SK-N-DZ (cell line): ENCODE data around the gene PLA2G2A.
A peak's percentile ranks its signal among the peaks of the same experiment; 100 is the strongest.

Experiments
- DNase-seq: peaks from one replicate; pipeline ENCODE4 v3.0.0-alpha.2; 2015; ENCODE audit warnings: low spot score

Gene PLA2G2A

DNA sequence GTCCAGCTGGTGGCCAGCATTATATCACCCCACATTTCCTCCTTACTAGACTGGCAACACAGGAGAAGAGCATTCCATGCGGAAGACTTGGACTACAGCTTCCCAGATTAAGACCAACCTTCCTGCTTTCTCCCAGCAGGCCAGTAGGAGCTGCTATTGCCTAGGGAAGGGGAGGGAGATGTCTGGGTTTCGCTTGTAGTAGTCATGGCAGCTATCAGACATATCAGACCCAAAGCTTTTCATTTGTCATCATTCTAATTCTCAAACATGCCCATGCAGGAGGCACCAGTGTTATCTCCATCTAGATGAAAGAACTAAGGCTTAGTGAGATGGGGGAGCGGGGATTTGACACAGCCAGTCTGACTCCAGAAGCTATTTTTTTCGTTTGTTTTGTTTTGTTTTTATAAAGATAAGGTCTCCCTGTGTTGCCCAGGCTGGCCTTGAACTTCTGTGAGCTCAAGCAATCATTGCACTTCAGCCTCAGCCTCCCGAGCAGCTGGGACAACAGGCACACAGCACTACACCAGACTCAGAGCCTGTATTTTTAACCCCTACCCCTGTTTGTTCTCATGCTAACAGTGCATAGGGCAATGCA lies 4.5 kb downstream of the PLA2G2A start:
- peak; percentile 35 for DNase-seq

DNA sequence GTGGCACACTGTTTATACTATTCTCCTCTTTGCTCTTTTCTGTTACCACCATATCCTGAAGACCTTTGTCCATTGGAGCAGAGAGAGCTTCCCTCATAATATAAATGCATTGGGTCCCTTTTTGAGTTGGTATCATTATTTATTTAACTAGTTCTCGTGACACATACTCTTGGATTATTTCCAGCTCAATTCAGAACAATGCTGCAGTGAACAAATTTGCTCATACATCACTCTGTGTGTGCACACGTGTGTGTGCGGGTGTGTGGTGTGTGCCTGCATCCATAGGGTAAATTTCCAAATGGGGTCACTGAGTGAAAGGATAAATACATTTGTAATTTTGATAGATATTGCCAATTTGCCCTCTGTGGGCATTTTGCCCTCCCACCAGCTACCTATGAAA lies 5.8 kb downstream of the PLA2G2A start:
- no peak for DNase-seq

DNA sequence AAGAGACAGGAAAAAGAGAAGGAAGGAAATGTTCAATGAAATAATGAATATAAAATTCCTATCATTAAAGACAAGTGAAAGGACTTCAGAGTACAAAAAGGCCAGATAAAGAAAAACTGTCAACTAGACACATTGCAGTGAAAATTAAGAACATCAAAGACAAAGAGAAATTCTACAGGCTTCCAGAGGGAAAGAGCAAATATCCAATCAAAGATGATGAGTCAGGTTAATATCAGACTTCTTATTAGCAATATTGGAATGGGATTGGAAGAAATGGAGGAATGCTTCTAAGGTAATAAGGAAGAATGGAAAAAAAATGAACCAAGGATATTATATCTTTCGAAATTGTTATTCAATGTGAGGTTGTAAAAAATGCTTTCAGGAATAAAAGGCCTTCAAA lies 7.8 kb downstream of the PLA2G2A start:
- DNase-seq = no peak

DNA sequence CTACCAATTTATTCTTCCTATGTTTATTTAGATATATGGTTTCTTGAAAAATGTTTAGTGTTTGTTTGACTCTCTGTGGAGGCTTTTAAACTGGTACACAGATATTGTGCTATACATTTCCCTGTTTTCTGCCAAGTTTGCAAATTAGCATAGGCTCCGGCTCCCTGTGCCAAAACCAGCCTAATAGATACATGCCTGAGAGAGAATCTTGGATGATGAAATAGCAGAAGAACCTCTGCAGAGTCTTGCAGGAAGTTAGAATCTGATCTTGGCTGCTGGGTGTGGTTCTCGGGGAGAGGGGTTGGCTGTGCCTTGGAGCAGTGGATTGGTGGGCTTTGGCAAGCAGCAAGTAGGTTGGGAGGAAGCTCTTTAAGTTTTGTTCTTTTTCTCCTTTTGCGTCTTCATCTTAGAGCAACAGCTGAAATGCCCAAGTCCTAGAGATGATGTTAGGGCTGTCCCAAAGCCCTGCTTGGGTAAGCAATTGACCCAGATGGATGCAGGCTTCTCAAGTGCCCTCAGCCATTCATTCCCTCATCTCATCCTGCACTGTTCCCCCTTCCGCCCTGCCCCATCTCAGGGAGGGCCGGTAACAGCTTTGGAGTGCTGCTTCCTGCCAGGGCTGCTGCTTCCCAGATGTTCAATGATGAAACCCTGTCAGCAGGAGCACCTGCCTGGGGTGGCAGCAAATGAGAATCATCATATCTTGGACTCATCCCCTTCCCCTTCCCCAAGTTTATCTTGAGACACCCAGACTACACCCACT lies 9.3 kb downstream of the PLA2G2A start:
- no peak for DNase-seq

DNA sequence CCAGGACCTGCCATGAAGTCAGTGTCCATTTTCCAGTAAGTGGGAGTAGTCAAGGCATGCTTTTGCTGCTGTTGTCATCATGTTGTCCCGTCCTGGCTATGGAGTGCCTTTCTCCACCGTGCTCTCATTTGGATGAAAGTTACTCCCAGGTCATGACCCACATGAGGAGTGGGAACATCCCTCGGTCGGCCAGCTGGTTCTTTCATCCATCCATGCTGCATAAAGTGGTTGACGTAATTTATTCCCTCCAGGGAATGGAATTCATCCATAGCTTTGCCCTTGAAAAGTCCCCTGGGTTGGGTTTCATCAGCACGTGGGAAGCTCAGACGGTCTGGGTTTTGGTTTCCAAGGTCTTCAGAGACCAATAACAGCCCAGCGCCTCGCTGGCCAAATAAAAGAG lies 11.6 kb downstream of the PLA2G2A start:
- DNase-seq = no peak

DNA sequence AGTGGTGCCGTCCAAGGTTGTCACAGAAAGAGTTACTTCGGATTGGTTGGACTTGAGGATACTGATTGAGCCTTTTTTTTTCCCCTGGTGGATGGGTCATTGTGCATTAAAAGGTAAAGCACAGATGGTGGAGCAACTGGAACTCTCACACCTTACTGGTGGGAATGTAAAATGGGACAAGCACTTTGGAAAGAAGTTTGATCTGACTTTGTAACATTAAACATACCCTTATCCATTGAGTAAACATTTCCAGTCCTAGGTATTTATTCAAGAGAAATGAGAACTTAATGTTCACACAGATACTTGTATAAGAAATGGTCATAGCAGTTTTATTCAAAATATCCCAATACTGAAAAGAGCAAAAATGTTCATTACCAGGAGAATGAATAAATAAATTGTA lies 14.9 kb downstream of the PLA2G2A start:
- no peak for DNase-seq

DNA sequence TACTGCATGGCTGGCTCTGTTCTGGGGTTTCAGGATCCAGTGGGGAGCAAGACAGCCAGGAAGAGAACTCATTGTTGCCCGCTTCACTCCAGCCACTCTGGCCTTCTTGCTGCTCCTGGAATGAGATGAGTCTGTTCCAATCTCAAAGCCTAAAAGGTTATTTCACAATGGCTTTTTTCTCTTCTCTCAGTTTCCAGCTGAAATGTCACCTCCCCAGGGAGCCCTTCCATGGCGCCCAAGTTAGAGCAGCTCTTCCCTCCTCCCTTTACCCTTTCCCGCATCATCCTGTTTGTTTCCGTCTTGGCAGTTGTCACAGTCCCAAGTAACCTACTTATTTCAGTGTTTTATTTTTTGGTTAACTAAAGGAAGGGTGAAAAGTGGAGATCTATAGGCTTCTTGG lies 15.8 kb downstream of the PLA2G2A start:
- no peak for DNase-seq

DNA sequence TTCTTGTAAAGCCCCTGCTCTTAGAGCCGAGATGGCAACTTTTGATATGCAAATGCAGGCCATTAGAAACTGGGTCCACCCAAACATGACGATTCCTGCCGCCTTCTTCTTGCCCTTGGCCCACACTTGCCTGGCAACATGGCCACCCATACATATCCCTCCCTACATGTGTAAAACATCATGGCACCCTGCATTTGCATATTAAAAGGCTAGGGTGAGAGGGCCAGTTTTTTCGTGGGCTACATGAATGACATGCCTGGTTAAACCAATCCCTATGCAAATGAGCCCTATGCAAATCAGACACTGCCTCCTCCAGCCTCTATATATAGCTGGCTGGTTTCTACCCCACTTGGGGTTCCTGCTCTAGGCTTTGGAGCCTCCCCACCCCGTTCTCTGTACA lies 18.8 kb downstream of the PLA2G2A start:
- no peak for DNase-seq

DNA sequence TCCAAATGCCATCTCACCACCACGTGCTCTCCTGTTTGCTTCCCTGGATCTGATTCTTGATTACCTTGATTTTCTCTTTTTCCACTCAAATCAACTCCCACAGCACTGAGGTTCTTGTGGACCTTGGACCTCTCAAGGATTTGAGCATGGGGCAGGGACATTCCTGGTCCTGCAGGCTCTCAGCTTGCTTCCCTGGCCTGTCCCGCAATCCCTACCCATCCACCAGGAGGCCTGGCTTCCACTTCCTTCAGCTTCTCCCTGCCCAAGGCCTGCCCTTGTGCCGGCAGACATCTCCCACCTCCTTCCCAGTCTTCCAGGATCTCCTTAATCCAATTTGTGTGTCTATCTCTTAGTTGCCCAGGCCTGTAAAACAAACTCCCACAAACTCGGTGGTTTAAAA lies 21.6 kb downstream of the PLA2G2A start:
- DNase-seq = no peak

DNA sequence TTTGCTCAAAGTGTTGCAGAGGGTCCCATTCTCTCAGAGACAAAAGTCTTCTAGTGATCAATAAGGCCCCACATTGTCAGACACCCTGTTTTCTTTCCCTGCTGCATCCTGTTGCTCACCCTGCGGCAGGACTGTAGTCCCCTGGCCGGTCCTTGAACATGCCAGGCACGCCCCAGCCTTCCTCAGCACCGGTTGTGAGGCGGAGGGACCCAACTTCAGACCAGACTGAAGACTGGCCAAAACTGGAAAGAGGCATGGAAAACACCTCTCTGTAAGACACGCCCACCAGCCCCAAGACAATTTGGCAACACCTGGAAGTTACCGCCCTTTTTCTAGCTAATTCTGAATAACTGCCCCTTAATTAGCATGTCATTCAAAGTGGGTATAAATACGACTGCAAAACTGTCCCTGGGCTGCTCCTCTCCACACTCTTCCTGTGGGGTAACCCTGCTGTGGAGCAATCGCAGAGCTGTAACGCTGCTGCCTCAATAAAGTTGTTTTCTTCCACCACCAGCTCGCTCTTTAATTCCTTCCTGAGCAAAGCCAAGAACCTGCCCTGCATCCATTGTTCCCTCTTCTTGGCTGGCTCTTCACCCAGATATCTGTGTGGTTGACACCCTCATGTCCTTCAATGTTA lies 23.8 kb downstream of the PLA2G2A start:
- no peak for DNase-seq

DNA sequence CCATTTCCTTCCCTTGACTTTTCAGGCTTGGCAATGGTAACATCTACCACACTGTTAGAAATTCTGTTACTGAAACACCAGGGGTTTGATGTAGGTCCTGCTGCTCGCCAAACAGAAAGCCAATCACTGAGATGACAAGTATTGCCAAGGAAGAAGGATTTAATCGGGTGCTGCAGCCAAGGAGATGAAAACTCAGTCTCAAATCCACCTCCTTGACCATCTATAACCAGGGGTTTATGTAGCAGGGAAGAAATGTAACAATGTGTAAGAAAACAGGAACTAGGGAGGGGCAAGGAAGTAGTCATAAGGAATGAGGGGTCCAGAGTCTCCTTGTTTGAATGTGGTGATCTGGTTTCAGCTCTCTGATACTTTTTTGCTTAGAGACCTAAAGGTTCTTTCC lies 25.4 kb downstream of the PLA2G2A start:
- no peak for DNase-seq

DNA sequence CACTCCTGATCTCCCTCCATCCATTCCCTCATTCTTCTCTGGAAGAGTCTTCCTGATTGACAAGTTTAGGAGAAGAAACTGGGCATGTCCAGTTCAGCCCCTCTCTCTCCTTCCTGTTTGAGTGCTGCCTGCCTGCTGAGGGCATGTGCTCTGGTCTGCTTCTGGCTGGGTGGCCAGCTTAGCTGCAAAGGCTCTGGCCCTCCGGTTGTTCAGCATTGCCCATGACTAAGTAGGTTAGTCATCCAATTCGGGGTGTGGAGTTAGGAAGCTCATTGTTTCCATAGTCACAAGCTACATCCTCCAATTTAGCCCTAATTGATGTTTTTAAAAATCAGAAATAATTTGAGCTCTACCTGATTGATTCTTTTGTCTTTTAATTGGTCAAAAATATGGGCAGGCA lies 30.4 kb downstream of the PLA2G2A start:
- DNase-seq = no peak

DNA sequence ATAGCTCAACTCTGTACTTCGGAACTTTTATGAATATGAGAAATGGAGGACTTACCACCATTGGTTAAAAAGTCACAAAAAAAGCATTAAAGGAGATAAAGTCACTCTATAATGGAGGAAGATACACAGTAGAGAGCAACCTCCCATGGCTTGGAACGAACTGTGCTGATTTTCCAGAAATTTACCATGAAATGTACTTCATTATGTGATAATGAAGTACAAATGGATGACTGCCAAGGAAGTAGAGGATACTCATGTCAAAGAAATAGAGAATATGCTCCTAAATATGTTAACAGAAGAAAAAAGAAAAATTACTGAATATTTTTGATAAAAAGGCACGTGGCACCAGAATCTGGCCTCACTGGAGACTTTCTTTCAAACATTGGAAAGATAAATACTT lies 32.4 kb downstream of the PLA2G2A start:
- no peak for DNase-seq

DNA sequence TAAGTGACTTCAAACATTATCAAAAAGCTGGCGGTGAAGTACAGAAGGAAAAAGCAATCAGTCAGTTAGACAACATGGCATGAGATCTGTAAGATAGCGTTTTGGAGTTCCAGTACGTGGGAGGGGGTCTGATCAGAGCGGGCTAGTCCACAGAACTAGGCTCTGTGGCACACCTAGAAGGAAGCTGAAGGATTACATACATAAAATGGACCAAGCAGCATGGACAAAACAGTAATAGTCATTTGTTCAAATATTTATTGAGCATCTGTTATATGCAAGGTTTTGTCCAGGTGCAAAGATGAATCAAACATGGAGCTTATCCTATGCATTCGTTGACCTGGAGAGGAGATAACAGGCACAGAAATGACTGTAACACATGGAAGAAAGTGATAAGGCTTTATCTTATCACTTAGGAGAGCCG lies 33.1 kb downstream of the PLA2G2A start:
- DNase-seq = no peak

DNA sequence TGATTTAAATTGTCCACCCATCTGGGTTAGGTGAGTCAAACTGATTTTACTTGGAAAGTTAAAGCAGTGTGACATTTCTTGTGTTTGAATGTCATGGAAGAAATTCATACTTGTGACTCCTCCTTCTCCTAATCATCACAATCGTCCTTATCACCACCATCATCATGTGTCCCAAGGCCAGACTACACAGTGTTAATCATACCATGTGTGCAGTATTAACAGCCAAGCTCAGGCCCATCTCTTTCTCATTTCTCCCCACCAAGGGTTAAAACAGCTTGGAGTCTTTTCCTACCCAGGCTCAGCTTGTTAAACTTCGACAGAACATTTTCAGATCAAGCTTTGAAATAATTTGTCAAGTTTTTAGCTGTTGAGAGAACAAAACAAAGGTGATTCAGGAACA lies 33.5 kb downstream of the PLA2G2A start:
- DNase-seq = no peak

DNA sequence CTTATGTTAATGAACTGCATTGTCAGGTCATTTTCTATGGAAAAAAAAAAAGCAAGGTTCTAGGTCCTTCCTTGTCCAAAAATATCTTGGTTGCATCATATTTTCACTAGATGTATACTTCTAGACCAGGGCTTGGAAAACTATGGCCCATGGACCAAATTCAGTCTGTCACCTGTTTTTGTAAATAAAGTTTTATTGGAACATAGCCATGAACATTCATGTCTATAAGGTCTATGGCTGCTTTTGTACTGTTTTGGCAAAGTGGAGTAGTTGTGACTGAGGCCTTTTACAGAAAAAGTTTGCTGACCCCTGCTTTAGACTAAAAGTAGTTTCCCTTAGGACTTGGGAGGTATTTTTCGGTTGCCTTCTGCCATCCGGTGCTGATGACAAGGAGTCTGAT lies 36.8 kb downstream of the PLA2G2A start:
- no peak for DNase-seq

DNA sequence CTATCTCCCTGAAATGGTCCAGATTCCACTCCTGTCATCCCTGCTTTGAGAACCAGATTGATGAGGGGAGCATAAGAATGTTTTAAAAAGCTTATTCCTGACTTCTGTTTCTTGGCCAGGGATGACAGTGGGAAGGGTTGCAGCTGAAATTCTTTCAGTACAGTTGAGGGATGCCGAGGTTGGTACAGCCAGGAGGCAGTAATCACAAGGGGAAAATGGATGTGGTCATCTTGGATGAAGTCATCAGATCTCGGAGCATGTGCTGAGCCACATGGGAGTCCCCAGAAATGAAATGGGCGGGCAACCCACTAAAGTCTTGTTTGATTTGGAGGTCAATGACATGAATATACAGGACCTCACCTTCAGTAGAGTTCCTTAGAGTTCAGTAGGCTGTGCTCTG lies 37.3 kb downstream of the PLA2G2A start:
- DNase-seq = no peak

DNA sequence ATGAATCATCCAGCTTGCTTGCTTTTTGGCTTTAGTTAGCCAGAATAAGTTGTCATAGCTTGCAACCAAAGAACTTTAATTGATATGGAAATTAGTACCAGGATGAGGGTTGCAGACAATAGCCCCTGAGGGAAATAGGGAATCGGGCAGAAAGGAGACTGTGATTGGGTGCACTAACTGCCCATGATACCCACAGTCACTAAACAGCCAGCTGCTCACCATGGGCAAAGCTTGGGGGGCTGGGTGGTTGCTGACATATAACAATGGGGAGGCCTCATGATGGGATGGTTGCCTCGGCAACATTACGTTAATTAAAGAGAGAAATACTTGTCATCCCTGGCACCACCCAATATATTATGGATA lies 38.2 kb downstream of the PLA2G2A start:
- DNase-seq = no peak

DNA sequence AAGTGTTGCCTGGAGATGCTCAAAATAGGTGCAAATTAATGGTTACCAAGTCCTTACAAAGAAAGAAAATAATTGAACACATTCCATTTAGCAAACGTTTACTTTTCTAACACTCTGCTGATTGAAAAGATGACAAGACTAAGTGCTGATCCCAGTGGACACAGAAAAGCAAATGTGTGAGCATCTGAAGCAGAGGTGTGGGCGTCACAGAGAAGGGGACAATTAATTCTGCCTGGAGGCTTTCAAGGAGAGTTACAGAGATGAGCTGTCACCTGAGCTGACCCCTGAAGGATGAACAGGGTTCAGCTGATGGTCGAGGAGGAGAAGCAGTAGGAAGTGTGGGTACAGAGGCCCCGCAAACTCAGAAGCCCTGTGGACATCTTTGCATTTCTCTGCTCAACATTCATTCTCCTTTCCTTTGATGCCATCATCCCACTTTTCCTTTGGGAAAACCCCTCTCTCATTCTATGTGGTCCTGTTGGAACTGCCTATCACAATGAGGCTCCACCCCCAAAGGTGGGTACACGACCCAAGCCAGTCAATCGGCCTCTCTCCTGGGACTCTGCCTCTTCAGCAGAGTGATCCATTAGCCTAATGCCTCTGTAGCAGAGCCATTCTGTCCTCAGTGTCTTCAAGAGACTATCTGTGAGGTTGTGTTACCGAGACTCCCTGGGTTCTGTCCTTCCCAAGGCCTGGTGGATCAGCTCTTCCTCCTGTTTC lies 38.8 kb downstream of the PLA2G2A start:
- DNase-seq = no peak

DNA sequence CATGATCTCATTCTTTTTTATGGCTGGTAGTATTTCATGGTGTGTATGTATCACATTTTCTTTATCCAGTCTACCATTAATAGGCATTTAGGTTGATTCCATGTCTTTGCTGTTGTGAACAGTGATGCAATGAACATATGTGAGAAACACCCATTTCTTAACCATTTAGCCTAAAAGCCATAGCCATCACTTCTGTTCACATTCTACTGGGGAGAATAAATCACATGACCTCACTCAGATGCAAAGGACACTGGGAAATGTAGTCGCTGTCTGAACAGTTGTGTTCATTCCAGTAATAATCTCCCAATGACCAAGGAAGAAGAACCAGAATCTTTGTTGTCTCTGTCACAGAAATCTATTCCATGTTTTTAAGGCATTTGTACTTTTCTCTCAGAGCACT lies 40.9 kb downstream of the PLA2G2A start:
- no peak for DNase-seq

DNA sequence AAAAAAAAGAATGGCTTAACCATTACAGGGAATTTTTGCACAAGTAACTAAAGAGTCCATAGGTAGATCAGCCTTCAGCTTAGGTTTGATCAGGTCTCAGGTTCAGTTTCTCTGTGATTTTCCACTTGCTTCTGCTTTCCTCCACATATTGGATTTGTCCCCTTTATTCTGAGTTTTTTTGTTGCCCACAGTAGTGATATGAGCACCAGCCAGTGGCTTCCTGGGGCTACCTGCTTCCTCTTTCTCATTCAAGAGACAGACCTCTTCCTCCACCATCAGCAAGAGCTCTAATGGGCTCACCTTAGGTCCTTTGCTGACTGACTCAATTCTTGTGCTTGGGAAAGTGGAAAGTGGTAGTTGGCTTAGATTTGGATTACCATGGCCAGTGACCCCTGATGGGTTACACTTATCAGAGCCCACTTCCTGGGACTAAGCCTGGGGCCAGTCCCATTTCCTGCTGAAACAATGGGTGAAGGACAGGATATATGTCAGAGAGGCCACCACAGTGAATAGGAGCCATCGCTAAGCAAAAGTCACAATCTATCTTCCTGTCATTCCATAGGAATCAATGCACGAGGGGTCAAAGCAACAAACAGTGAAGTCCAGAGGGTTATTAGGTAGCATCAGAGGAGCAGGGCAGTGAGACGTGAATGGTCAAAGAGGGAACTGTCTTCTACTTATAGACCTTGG lies 43.2 kb downstream of the PLA2G2A start:
- DNase-seq = no peak

DNA sequence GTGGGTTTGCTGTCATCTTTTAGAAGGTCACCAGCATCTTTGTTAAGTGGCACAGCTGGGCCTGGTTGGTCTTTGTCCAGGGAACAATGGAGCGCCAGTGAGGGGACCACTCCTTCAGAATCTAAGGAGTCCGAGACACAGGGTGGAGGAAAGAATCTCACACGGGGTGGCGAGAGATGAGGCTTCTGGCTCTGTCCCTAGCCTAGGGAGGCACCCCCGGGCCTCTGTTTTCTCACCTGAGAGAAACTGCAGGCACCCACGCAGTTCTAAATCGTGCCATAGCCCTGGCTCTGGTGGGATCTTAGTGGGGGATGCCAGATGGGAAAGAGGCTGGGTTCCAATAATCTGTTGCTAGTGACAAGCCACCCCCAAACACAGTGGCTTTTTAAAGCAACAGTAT lies 45.1 kb downstream of the PLA2G2A start:
- no peak for DNase-seq
